Left colon (tissue), 2 donors: Measurements from ENCODE around the gene TAF4. TPM values are rescaled to one million over a fixed set of nuclear protein-coding genes. Genes with fewer than 3 reads are reported as not detected.
"Not testable (repeated sequence)": the region's sequence is repeated elsewhere in the genome, so short reads cannot be mapped to it uniquely, and the experiment has no call there.

ENCODE experiments used
- ATAC-seq: fragments of 200-7000 bp; cut with Tn5 transposase; one replicate; pipeline ENCODE4 v1.9.1; 2020; ENCODE audit warnings: mild to moderate bottlenecking, moderate library complexity
- DNase-seq, 2 donors: peaks; one replicate each; pipeline ENCODE4 v3.0.0-alpha.2; 2020
- intact Hi-C, 2 donors: fragments of 100-400 bp; cut with DNase I in 1 of 2; cut with micrococcal nuclease in 1 of 2; formaldehyde crosslinking; loops; one replicate each; pipeline versions ENCODE4 v1.11.2 to v1.14.0; 2022; cut with DNase I, micrococcal nuclease
- total RNA-seq, 2 donors: library from RNA; stranded (reverse); fragmentation: NEBNext Ultra II Directional; extraction: Animal tissue kit (Norgen Biotek cat#: 25700); gene quantifications; one replicate each; pipeline ENCODE4 v1.2.1, GENCODE V29; 2021
- donor health status: DM: no; HTN: no; CAD: no.
- donor health status: DM: yes; HTN: yes; CAD: no.

TAF4 gene
- total RNA-seq, 2 donors from 2014 or later: 22.1 to 28.2 TPM

DNA sequence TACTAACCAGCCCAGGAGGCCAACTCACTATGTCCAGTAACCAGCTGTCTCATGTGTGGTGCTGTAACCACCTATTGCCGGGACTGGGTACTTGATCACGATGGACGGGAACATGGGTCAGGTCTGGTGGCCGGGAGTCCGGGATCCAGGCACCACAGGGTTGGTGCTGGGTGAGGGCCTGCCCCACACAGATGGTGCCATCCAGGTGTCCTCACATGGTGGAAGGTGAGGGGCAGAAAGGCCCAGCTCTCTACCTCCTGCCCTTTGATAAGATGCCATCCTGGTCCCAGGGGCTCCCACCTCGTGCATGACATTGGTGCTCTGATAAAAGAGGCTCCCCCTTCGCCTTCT is 116.3 kb downstream of the TAF4 start:
- intact Hi-C loops: no loop called here

DNA sequence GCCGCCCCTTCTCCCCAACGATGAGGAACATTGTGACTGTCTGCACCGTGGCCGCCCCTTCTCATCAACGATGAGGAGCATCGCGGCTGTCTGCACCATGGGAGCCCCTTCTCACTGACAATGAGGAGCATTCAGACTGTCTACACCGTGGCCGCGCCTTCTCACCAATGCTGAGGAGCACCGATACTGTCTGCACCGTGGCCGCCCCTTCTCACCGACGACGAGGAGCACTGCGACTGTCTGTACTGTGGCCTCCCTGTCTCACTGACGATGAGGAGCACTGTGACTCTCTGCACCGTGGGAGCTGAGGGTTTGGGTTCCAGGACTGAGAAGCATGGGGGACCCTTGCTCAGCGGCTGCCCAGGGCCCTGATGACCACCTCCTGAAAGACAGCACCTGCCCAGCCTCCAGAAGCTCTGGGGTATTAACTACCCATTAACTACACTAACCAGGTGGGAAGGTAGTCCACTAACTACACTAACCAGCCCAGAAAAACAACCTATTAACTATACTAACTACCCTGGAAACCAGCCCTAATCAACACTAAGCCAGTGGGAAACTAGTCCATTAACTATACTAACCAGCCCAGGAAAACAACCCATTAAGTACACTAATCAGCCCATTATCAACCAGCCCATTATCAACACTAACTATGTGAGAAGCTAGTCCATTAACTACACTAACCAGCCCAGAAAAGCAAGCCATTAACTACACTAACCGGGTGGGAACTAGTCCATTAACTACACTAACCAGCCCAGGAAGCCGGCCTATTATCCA is 116.9 kb downstream of the TAF4 start:
- no peak for ATAC-seq
- intact Hi-C loops: no loop called here
- no peak for DNase-seq

More for the DNA sequence above, 116.3 kb downstream of the TAF4 start:
- ATAC-seq (no peak), DNase-seq (no peak)

DNA sequence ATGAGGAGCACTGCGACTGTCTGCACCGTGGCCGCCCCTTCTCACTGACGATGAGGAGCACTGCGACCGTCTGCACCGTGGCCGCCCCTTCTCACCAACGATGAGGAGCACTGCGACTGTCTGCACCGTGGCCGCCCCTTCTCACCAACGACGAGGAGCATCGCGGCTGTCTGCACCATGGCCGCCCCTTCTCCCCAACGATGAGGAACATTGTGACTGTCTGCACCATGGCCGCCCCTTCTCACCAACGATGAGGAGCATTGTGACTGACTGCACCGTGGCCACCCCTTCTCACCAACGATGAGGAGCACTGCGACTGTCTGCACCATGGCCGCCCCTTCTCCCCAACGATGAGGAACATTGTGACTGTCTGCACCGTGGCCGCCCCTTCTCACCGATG is 117.6 kb downstream of the TAF4 start:
- ATAC-seq, intact Hi-C loops, DNase-seq: not testable (repeated sequence)

DNA sequence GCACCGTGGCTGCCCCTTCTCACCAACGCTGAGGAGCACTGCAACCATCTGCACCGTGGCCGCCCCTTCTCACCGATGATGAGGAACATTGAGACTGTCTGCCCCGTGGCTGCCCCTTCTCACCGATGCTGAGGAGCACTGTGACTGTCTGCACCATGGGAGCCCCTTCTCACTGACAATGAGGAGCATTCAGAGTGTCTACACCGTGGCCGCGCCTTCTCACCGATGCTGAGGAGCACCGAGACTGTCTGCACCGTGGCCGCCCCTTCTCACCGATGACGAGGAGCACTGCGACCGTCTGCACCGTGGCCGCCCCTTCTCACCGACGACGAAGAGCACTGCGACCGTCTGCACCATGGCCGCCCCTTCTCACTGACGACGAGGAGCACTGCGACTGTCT is 120.2 kb downstream of the TAF4 start:
- DNase-seq, ATAC-seq, intact Hi-C loops: not testable (repeated sequence)

DNA sequence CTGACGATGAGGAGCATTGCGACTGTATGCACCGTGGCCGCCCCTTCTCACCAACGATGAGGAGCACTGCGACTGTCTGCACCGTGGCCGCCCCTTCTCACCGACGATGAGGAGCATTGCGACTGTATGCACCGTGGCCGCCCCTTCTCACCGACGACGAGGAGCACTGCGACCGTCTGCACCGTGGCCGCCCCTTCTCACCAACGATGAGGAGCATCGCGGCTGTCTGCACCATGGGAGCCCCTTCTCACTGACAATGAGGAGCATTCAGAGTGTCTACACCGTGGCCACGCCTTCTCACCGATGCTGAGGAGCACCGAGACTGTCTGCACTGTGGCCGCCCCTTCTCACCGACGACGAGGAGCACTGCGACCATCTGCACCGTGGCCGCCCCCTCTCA is 120.7 kb downstream of the TAF4 start:
- ATAC-seq, intact Hi-C loops, DNase-seq: not testable (repeated sequence)

DNA sequence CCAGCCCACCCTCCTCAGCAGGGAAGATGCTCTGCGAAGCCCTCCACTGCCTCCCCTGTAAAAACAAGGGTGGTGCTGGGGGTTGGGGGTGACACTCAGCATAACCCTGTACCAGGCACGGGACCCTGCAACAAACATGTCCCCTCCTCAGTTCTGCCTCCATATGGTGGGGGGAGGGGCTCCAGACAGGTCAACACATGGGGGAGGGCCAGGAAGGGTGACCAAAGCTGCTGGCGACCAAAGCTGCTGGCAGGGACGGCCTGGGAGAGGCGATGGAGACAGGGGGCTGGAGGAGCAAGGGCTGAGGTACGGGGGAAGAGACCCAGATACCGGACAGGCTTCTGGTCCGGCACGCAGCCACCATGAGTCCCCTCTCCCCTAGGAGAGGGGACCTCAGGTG is 123.2 kb downstream of the TAF4 start:
- intact Hi-C loops: no loop called here
- no peak for DNase-seq
- ATAC-seq: no peak

DNA sequence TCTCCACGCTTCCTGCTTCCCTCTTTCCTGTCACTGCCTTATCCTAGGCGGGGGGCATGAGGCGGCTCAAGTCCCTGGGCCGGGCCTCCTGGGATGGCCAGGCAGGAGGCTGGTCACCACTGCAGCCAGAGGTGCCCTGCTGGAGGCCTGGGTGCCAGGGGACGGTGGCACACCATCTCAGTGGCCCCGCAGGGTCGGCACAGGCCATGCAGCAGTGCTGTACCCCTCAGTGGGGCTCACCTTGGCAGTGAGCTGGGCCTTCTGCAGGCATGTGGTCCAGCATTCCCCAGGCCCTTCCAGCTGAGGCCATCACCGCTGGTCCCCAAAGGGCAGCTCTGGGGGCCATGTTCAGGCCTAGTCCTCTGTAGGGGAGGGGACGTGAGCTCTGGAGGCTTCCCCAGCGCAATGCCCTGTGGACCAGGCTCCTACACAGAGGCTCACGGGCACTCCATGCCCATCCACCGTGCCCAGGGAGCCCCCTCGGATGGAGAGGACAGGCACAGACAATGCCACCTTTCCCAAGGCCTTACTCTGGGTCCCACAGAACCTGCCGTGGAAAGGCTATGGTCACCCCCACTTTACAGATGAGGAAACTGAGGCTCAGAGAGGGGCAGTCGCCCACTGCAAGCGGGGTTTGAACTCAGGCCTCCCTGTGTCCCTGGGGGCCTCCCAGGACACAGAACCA is 123.8 kb downstream of the TAF4 start:
- DNase-seq (no peak), ATAC-seq (no peak)
- intact Hi-C loops: no loop called here

DNA sequence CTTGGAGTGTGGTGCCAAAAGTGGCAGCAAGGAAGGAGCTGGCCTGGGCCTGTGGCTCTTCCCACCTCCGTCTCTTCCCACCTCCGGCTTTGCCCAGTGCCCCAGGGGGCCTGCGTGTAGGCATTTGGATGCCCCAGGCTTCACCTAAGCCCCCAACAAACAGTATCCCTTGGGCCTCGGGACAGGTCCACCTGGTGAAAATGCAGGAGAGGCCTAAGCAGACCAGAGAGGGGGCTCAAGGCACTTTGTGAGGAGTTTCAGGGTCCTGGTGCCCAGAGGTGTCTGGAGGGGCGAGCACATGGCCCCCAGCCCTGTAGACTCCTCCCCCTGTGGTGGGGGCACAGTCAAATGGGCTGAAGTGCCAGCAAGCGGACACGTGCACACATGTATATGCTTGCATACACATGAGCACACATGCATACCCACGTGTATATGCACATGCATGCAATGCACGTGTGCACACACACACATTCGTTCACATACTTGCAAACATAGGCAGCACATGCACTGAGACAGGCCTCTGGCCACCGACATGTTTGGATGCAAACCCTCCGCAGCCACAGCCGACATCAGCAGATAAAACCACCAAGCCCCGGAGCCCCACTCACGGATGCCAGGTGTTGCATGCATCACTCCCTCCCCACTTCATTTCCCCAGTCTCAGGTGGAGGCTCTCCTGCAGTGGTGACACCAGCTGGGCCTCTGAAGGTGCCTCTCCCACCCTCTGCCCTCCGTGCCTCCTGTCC is 124.5 kb downstream of the TAF4 start:
- DNase-seq: no peak
- ATAC-seq: no peak
- intact Hi-C loops: no loop called here

DNA sequence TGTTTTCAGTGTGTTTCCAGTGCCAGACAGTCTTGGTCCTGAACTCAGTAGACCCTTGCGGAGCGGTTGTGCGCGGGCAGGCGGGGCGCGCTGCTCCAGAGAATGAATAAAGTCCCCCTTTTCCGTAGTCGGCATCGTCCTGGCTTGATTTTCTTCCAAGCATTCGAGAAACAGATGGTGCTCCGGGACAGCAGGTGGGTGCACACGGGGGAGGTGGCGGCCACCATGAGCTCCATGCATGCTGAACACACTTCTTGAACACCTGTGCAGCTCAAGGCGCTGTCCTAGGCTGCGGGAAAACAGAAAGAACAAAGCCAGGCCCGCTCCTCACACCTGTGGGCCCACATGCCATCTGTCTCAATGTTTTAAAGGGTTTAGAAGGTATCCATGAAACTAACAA is 125.2 kb downstream of the TAF4 start:
- intact Hi-C loops: no loop called here

DNA sequence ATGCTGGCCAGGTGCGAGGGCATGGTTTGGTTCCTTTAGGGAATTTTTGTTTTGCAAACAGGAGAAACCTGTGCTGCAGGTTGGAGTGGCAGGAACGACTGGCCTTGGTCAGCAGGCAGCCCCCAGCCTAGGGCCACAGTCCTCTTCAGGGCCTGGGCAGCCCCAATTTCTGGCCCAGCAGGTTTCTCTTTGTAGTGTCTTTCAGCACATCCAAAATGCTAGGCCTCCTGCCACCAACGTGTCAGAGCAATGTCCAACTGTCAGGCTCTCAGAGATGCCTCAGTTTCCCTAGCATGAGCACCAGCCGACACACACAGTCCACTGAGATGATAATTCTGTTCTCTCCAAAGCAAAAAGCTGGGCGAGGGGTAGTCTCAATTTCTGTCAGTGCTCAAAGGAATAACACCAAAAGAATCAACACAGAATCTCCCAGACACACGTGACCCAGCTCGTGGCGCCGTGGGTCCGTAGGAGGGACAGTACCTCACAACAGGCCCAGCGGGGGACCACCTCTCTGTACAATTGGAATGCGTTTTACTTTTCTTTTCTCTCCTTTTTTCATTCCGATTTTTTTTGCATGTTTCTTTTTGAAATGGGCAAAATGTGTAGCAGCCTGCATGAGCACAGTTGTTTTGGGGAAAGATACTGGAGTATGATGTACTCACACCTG is 125.9 kb downstream of the TAF4 start:
- intact Hi-C loops: no loop called here
- ATAC-seq (no peak), DNase-seq (no peak)

More for the DNA sequence above, 125.2 kb downstream of the TAF4 start:
- ATAC-seq: no peak
- no peak for DNase-seq

DNA sequence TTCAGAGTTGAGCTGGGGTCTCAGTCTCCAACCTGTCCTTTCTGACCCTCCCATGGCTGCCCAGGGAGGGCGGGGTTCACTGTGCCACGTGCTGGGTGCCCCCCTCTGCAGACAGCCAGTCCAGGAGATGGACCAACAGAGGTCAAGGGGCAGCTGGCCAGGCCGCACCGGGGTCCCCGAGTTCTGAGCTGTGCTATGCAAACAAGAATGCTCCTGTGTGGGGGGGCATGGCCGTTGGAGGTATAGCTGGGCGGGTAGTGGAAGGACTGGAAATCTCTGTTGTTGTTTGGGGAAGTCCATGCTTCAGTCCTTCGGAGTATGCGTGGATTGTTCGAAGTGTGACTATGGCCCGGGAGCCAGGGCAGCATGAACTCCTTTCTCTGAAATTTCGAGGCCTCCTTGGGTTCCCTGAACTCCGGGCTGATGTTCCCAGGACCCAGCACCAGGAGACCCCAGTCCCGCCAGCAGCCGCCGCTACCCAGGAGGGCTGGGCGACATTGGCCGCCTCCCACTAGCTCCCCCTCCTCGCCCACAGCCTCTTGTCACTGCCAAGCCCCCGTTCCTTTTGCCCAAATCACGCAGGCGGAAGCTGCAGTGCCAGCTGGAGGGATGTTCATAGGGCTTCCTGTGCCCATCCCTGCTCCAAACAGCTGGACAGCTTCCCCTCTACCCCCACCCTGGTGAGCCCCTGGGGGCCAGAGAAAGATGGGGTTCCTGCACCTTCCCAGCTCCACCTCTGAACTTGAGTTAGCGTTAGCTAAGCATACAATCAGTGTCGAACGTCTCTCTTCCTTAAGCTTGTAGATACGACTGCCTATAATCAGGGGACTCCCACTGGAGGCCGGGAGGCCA is 126.6 kb downstream of the TAF4 start:
- ATAC-seq: no peak
- intact Hi-C loops: no loop called here
- no peak for DNase-seq

DNA sequence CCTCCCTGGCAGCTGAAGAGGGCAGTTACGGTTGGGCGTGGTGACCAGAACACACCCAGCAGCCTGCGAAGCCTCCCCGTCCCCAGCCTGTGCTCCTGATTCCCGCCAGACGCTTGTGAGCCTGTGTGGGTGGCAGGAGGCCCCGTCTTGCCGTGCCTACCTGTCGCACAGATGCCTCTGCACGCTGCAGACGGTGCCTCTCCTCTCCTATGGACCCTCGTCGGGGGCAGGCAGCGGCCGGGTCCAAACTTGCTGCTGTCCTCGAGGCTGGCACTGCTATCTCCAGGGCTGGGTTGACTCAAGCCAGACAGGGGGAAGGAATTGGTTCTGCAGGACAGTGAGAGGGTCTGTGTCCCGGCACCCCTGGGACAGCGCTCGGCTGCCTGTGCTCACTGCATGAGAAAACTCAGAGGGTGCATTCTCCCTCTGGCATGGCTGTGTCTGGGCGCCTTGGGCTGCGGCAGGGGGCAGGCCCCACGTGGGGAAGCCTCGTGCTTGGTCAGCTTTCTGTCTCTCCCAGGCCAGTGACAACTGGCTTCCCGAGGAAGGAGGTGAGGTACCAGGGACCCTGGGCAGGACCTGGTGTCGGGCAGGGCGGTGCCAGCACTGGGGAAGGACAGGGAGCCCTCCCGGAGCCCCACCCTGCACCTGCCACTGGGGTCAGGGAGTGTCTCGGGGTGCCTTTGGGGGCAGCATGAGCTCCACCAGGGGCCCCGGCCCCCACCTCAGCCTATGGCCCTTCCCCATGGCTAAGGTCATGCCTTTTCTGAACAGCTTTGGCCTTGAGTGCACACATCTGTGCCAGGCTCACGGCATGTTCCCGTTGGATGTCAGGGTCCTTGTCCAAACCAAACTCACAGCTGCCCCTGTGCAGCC is 127.5 kb downstream of the TAF4 start:
- no peak for DNase-seq
- intact Hi-C loops: no loop called here
- peak; percentile 31 for ATAC-seq

DNA sequence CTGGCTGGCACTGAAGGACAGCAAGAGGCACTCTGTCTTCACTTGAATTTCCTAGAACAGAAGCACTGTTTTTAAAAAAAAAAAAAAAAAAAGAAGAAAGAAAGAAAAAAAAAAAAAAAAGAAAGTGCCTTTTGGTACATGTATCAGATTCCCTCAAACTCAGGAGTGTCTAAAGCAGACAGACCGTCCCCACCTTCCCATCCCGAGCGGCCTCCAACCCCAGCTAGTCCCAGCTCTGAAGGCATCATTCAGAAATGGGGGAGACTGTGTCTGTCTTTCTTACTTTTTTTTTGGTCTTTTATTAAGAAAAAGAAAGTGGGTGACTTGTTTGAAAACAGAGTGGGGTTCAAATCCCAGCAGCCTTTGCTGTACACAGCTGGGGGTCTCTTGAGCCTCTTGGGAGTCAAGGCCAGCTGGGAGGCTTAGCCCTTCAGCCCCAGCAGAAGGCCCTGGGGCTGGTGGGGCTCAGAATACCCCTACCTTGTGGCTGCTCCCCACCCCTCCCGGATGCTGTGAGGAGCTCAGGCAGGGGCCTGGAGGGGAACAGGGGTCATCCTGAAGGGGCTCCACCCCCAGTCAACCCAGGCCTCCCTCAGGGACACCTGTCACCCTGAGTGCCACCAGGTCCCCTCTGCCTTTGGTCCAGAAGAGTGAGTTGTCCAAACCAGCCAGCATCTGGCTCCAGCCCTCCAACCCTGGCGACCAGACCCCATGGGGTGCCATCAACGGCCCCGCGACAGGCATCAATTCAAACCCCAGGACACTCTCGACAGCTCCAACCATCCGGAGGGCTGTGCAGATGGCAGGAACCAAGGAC is 128.3 kb downstream of the TAF4 start:
- ATAC-seq (no peak), DNase-seq (no peak)
- intact Hi-C loops: no loop called here

DNA sequence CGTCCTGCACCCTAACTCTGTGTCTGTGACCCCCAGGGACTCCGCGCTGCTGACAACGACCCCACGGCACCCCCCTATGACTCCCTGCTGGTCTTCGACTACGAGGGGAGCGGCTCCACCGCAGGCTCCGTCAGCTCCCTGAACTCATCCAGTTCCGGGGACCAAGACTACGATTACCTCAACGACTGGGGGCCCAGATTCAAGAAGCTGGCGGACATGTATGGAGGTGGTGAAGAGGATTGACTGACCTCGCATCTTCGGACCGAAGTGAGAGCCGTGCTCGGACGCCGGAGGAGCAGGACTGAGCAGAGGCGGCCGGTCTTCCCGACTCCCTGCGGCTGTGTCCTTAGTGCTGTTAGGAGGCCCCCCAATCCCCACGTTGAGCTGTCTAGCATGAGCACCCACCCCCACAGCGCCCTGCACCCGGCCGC is 129.0 kb downstream of the TAF4 start:
- ATAC-seq: no peak
- DNase-seq: no peak
- intact Hi-C loops: no loop called here

DNA sequence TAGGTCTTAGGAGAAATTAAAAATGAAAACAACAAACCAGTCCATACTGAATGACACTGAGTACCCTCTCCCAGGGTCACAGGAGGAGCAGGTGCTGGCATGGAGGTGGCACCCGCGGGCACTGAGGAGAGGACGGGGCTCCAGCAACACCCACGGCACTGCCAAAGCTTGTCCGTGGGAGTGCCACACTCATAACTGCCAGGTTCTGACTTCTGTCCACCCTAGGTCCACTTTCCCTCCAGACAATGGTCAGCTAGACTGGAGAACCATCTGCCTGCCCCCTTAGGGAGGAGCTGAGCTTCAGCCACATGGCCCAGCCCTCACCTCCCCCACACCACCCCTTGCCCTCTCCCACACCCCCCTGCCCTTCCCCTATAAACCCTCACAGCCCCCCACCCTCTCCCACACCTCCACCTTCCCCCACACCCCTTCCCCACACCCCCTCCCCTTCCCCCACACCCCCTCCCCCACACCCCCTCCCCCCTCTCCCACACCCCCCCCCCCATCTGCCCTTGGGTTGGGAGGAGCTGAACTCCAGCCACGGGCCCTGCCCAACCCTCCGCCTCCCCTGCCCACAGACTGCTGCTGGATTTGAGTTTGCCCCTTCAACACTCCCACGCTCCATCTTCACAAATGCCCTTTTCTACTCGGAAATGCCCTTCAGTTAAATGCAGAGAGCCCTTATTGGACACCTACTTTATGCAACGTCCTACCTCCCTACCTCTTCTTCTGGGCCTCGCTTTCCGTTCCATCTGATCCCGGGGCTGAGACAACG is 129.6 kb downstream of the TAF4 start:
- intact Hi-C loops: no loop called here
- DNase-seq (no peak), ATAC-seq (no peak)
